HG02840 (cell line): ENCODE results near the gene PRKCQ.
"Not testable (repeated sequence)": the region's sequence is repeated elsewhere in the genome, so short reads cannot be mapped to it uniquely, and the experiment has no call there.

Experiments used
- ATAC-seq: cut with Tn5 transposase; IDR thresholded peaks from one replicate; pipeline ENCODE4 v1.9.1; 2021; ENCODE audit warnings: mild to moderate bottlenecking, moderate library complexity, moderate number of reproducible peaks; ENCODE audit not compliant: unreplicated experiment, low FRiP score

PRKCQ gene

DNA sequence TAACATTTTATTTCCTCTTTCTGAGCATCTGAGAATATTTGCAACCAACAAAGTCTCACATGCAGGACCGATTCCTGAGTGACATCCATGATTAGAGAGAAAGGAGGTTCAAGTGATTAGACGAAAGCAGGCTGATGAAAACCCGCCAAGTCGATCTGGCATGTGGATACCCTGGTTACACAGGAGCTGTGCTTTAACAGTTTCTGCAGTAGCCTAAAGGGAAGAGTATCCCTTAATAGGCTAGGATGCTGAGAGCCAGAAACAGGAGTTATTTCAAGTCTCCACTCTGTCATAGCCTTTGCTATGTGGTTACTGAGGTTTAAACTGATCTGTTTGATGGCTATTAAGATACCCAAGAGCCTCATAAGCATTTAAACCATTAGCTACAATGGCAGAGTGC is 82.5 kb downstream of the PRKCQ start:
- no peak for ATAC-seq

DNA sequence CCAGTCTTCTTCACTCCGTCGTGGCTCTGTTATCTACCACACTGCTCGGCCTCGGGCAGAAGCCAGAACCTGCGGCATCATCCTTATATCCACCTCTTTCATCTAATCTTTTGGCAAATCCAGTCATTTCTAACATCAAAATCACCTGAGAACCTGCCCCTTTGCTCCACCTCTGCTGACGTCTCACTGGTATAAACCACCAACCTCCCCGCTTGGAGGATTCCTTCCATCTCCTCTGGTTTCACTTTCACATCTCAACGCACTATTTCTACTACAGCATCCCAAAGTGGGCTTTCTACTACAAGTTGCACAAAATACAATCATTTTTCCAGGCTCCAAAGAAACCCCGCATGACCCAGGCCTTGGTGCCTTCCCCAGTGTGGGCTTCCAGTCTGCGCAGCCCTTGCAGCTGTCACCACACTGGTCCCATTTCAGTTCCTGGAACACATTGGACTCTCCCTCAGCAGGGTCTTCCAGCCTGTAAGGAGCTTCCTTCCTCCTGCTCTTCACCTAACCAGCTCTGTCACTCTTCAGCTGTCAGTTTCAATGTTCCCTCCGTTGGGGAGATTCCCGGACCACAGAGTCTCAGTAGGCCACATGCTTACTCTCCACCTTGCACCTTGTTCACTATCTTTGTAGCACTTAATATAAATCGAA is 85.0 kb downstream of the PRKCQ start:
- no peak for ATAC-seq

DNA sequence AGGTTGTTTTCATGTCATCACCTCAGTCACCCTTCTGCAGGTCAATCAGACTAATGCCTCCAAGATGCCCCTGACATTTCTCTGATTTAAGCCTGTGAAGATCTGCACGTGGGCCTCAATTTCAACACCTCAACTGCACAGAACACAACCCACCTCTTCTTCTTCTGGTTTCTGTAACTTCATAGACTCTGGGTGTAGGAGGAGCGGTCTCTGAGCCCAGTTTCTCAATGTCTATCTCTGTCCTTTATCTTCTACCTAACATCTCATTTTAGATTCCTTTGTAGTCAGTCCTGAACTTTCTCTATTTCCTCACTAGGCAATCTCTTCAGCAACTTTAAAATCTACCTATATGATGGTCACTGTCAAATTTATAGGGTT is 85.6 kb downstream of the PRKCQ start:
- ATAC-seq: no peak

DNA sequence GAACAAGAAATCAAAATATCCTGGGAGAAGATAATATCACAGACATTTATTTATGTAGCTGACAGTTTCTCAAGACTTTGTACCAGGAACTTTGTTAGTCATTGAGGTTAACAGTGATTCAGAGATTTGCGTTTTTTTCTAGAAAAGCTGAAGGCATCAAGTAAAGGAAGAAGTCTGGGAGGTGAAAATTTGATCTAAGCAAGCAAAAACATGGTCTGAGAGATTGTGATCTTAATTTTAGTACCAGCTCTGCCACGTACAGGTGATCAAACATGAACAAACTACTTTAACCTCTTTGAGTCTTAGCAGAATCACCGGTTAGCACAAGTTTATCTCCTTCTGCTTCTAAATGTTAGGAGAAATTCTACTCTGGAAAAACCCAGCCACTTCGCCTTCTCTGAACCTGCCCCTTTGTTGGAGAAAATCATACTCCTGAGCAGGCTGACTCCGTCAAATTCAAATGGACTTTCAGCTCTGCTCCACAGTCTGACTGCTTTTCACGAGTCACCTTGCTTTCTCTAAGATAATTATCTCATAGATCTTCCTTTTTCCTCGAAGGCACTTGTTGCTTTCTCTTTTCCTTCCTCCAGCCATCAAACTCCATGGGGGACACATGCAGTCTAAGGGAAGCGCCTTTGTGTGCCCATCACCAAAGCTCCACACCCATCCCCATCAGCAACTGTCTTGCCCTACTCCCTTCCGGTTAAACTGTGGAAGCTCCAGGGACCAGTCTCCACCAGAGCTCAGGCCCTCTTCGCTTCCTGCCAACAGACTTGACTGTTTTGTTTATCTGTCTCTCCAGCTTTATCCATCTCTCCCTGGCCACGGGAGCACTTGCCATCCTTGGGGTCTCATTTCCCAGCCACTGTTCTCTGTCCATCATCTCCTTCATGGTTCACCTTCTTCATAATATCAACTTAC is 86.3 kb downstream of the PRKCQ start:
- ATAC-seq: no peak

DNA sequence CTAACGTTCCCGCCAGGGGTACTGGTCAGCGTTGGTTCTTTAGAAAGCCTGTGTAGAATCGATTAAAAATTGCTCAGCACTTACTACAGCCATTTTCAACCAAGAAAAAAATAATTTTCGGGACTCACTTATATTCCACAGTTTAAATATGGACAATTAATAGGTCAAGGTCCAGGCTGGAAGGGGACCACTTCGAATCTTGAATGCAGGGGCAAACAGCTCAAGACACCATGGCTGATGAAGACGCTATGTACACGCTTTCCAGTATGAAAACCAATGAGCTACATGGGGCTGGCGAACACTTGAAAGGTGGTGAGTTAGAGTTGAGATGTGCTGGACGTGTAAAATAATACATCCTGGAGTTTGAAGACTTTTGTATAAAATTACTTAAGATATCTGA is 87.2 kb downstream of the PRKCQ start:
- ATAC-seq: no peak

DNA sequence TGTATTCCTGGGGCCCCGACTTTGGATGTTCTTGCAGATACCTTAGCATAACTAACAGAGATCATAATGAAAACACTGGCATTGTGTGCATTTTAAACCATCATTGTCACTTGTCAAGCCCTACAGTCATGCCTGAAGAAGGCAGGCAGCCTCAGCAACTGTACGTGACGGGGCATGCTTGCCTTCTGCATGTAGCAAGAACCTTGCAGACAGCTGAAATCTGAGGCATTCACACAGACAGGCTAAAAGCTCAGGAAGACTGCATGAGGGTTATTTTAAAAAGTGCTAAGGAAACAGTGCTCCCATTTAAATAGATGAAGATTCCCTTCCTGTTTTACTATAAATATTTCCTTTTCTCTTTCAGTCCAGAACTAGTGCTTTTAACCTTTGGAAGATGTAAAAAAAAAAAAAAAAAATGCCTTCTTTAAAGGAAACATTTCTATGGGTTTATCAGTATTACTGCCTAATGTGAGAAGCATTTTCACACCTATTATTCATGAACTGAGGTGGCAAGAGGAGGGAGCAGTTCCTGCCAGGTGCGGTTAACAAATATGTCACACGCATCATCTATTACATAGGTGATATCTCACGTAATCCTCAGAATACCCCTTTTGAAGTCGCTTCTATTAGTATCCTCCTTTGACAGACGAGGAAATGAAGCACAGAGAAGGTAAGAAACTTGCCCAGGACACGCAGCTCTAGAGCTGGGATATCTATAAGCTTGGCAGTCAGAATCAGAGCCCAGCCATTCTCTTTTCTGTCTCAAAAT is 88.1 kb downstream of the PRKCQ start:
- ATAC-seq: no peak

DNA sequence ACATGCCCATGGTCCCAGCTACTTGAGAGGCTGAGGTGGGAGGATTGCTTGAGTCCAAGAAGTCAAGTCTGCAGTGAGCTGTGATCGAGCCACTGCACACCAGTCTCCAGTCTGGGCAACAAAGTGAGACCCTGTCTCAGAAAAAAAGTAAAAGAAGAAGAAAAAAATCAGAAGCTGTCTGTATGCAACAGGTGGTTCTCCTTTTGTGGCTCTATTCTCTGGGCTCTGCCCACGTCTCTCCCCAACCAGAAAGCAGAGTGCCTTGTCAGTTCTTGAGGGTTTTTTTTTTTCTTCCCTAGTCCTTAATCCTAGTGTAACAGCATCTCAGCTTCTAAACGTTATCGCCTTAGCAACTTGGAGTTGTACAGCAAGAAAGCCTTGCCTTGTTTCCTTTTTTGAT is 89.5 kb downstream of the PRKCQ start:
- no peak for ATAC-seq

DNA sequence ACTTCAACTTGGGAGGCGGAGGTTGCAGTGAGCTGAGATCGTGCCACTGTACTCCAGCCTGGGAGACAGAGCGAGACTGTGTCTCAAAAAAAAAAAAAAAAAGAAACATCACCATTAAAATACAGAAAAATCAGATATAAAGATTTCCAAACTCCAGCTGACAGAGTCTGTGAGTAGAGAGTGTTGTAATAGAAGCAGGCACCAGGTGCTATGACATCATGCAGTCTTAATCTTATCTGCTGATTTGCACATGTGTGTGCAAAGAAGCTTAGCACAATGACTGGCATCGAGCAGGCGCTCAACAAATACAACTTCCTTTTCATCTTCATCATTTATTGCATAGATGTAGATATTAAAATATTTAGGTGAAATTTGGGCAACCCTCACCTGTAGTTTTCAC is 92.2 kb downstream of the PRKCQ start:
- no peak for ATAC-seq

DNA sequence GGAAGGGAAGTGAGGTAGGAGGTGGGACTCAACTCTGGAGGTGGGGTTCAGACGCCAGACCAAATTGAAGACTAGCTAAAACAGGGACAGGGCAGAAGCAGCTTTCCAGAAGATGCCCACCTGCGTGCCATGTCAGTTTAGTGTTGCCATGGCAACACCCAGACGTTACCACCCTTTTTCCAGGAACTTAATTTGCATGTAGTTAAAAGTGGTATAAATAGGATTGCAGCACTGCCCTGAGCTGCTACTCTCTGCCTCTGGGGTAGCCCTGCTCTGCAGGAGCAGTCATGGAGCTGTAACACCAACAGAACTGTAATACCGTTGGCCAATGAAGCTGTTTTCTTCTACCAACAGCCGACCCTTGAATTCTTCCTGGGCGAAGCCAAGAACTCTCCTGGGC is 93.8 kb downstream of the PRKCQ start:
- ATAC-seq: no peak

DNA sequence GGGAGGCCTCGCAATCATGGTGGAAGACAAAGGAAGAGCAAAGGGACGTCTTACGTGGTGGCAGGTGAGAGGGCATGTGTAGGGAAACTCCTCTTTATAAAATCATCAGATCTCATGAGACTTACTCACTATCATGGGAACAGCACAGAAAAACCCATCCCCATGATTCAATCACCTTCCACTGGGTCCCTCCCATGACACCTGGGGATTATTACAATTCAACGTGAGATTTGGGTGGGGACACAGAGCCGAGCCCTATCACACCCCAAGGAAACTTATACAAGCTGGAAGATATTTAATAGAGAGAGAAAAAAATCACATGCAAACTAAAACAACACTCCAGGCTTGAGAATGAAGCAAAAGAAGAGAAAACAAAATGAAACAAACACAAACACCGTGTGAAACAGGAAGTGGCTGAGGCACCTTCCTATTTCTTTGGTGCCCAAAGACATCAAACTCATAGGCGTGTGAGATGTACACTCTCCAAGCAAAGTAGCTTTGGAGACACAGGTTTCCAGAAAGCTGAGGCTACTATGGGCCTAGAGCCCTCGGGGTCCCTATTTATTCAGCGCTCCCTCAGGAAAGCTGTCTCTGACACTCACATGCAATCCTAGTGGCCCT is 97.2 kb downstream of the PRKCQ start:
- no peak for ATAC-seq

DNA sequence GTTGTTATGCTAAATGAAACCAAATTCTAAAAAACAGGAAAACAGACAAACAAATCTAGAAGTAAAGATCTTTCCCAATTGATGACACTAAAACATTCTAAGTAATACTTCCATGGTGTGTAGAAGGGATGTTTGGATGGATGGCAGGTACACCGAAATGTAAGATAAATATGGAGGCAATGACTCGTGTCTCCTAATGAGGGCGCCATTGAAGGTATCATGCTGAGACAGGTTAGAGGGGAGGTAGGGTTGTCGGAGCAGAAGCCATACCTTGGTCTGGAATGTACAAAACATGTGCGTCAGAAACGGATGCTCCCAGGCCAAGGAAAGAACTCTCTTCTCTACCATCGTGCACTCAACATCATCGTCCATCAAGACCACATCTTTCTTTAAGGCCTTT is 101.4 kb downstream of the PRKCQ start:
- ATAC-seq: no peak

DNA sequence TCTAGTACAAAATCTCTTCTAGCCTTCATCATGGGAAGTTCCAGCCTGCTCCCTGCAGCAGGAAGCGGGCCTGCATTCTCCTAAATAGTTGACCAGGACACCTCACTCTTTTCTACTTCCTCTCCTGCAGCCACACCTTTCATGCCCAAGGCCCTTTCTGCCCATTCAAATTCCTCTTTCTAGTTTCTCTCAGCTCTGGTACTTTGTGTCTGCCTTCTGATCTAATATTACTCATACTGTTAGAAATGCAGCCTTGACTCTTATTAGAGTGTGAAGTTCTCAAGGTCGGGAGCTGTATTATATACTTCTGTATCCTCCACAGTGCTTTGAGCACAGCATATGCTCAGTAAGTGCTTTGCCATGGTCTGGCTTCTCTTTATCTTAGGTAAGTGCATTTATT is 103.1 kb downstream of the PRKCQ start:
- no peak for ATAC-seq

DNA sequence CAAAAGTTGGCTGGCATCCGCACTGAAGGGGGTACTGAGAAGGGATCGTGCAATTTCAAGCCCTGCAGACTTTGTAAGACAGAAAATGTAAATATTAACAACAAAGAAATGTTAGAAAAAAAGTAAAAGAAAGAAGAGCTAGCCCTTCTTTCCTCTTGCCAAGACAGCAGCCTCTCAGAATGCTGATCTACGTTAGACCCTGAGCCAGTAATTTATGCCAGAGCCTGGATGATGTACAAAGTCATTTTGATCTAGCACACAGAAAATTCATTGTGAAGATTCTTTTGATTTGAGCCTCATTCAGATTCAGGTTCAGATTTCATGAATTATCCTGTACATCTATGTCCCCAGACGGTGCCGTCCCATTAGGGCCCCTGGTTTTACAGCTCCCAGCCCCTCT is 105.2 kb downstream of the PRKCQ start:
- no peak for ATAC-seq

DNA sequence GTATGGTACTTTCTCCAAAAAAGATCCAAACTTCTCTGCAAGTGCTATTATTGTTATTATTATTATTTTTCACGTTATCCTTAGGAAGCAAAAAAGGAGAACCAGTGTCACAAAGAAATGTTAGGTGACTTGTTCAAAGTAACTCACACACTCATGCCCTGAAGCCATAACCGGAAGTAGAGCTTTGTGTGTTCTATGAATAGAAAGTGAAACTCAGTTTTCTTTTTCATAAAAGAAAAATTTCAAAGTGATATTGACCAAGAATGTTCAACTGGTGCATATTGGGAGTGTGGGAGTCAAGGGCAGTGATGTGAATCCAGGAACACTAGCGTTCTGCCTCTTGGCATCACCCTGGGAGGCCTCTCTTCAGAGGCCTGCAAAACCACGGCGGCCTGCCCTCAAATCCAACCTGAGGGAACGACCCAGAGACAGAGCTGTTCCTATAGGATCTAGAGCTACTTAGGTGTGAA is 106.1 kb downstream of the PRKCQ start:
- ATAC-seq: no peak

DNA sequence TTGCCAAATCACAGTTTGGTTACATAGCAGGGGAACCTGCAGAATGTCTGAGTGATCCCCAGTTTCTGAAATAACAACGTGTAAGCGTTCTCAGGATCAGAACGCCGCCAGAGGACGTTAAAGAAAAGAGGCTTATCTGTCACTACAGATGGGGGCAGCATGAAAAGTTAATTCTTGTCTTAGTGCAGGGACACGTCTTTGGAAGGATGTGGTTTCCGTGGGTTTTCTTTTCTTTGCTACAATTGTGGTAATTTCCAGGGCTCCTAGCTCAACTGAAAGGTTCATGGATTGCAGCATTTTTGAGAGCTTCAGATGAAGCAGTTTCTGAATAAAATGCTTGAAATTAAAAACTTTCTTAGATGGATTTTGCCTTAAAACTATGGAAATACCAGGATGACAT is 106.6 kb downstream of the PRKCQ start:
- no peak for ATAC-seq

DNA sequence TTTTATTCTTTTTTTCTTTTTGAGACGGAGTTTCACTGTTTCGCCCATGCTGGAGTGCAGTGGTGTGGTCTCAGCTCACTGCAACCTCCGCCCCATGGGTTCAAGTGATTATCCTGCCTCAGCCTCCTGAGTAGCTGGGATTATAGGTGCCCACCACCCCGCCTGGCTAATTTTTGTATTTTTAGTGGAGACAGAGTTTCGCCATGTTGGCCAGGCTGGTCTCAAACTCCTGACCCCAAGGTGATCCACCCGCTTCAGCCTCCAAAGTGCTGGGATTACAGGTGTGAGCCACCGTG is 107.4 kb downstream of the PRKCQ start:
- ATAC-seq: not testable (repeated sequence)

DNA sequence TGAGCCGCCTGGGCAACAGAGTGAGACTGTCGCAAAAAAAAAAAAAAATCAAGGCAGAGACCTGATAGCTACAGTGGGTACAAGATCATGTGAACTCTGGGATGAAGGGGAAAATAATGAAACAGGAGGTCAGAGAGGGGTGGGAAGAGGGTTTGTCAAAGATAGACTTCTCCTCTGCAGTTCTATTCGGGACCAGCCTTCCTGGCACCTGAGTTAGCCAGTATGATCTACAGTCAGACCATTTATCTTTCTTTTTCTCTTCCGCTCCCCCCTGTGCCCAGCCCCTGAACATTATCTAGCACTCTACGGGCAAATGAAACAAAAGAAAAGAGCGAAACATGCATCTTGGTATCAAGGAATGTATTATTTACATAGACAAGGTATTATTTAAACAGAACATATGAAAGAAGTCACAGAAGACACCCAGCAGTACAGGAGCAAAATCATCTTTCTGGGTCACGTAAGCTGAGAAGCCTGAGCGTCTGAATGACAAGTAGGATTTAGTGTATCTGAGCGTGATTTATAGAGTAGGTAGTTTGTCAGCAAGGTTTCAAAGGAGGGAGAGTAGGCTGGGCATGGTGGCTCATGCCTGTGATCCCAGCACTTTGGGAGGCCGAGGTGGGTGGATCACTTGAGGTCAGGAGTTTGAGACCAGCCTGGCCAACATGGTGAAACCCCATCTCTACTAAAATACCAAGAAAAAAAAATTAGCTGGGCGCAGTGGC is 109.0 kb downstream of the PRKCQ start:
- ATAC-seq: no peak

DNA sequence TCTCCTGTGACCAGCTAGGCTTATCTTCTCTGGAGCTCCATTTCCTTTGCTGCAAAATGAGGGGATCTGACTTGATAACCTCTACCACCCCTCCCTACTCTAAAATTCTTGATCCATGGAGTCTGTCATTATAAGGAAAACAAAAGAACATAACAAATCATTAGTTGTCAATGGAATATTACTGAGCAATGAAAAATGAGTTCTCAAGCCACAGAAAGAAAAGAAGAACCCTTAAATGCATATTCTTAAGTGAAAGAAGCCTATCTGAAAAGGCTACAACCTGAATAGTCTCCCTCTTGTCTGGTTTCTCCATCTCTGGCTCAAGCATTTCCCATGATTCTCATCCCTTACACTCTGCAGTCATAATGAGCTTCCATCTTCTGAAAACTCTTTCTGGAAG is 110.4 kb downstream of the PRKCQ start:
- no peak for ATAC-seq

DNA sequence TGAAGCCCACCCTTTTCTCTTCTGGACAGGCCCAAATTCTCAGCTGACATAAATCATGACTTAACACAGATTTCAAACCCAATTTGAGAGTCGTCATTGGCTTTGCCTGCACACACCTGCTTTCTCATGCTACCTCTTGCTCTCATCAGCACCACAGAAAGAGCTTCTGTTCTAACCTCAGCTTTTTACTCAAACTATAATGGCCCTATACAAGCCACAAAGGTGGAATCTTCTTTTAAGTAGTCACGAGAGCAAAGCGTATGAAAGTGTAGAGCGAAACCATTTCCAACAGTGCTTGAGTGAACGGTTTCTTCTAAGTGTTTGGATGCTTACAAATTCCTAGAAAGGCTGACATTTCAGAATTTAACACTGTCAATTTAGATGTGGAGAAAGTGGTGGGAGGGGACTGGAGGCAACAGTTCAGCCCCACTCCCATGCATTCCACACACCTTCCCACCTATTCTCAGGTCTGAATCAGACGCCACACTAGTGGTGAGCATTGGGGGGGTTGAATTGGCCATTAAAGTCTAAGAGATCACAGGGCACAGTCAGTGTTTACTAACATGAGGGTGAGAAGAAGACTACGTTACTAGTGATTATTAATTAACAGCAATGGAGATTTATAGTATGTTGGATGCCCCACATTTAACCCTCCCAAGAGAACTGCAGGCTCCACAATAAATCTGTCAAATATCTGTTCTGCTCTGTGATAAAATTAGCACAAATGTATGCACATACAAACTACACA is 114.0 kb downstream of the PRKCQ start:
- no peak for ATAC-seq

DNA sequence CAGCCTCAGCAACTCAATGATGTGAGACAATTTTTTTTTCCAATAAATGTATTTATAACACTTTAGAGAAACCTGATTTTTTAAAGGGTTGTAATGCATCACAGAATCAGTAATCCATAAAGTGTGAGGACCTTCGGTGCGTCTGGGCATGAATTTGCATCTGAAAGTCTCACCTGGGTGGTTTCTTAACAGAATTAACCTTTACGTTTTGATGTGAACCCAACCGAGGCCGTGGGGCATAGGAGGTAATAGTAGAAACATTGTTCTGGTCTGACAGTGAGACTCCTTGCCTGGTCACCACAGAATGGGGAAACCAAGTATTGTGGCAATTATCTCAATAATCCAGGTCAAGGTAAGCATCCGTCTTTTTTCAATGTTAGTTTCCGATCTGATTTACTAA is 114.6 kb downstream of the PRKCQ start:
- ATAC-seq: no peak
